Brain microvascular endothelial cell (primary cell): Measurements from ENCODE around the gene FCN3.

Source experiments
- DNase-seq: peaks from one replicate; pipeline ENCODE4 v3.0.0-alpha.2; 2020
- H3K27ac ChIP-seq: fragments of 250-450 bp; sonication (Bioruptor Pico); 2 replicates; pipeline ENCODE4 v1.5.1; 2020; ENCODE audit warnings: mild to moderate bottlenecking, moderate library complexity
- H3K27me3 ChIP-seq: fragments of 250-450 bp; sonication (Bioruptor Pico); replicated peaks from 2 replicates; pipeline ENCODE4 v1.5.1; 2020; ENCODE audit warnings: mild to moderate bottlenecking
- H3K36me3 ChIP-seq: fragments of 250-450 bp; sonication (Bioruptor Pico); replicated peaks from 2 replicates; pipeline ENCODE4 v1.5.1; 2020; ENCODE audit warnings: mild to moderate bottlenecking
- H3K4me3 ChIP-seq: 2 replicates; pipeline ENCODE4 v1.5.1; 2011; ENCODE audit warnings: low read depth, mild to moderate bottlenecking, control low read depth, low read length, moderate library complexity
- in situ Hi-C: cut with HindIII; loops from 2 replicates; pipeline ENCODE4 v1.10.0; 2017; ENCODE audit warnings: low sequenced_read_pairs, low pct_ligation_motif_present
- TF ChIP-seq, protein P1 (sequence below): IDR thresholded peaks from 2 replicates; pipeline ENCODE4 v1.5.1; 2011; ENCODE audit warnings: low read depth, mild to moderate bottlenecking, moderate library complexity, low read length, control low read depth, inconsistent platforms; ENCODE audit errors: missing control alignments

FCN3 gene

DNA sequence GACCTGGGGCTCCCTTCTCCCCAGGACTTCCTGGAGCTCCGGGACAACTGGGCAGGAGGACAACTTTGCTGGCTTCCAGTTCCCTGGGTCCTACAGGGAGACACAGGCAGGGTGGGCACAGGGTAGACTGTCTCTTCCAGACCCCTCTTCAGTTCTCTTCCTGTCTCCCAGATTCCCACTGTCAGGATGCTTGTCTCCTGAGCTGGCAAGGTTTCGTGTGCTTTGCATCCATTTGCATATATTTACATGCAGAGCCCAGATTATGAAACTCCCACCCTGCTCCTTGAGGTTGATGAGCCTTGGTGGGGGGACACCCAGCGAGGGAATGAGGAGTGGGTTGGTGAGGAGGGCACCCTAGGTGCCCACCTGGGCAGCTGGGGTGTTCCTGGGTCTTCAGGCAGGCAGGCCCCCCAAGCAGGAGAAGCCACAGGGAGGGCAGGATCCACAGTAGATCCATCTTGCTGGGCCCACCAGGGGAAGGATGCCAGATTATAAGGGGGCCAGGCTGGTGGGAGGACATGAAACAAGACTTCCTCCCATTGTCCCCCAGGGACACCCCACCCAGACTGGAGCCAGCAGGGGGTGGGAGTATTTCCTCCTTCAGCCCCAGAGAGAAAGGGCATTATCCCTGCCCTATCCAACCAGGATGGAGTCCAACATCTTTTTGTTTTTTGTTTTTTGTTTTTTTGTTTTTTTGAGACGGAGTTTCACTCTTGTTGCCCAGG, at the start of gene FCN3:
Gene FCN3 (minus strand): TSS at position 463 of the 725 bp plus-strand sequence. CDS start 6 bp downstream, at position 457.
- no peaks in the 10 kb centered on the region for H3K27me3 ChIP-seq
- TF ChIP-seq, protein P1, sequence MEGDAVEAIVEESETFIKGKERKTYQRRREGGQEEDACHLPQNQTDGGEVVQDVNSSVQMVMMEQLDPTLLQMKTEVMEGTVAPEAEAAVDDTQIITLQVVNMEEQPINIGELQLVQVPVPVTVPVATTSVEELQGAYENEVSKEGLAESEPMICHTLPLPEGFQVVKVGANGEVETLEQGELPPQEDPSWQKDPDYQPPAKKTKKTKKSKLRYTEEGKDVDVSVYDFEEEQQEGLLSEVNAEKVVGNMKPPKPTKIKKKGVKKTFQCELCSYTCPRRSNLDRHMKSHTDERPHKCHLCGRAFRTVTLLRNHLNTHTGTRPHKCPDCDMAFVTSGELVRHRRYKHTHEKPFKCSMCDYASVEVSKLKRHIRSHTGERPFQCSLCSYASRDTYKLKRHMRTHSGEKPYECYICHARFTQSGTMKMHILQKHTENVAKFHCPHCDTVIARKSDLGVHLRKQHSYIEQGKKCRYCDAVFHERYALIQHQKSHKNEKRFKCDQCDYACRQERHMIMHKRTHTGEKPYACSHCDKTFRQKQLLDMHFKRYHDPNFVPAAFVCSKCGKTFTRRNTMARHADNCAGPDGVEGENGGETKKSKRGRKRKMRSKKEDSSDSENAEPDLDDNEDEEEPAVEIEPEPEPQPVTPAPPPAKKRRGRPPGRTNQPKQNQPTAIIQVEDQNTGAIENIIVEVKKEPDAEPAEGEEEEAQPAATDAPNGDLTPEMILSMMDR: no peak
- no peak for DNase-seq
- no peak within 1 kb of the TSS for H3K4me3 ChIP-seq
- no peak within 1 kb of the TSS for H3K27ac ChIP-seq
- in situ Hi-C loops: no loop called here
- H3K36me3 ChIP-seq: no peaks in the 10 kb centered on the region

DNA sequence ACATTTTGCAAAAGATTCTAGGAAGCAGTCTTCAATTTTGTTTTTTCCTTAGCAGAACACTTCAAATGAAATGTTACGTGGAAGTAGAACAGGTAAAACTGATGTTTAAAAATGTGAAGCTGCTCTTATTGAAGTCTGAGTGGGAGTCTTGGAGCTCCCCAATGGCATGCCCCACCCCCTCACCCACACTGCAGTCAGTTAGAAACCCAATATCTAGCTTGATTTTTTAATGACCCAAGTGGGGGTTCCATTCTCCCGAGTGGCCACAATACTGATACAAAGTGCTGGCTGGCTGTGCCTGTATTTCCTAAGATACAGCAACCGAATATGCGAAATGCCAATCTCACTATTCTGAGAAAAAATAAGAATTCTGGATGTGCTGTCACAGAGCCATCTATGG, 49.1 kb upstream of the FCN3 start:
- Histone ChIP-seq H3K4me3 (no peak overlapping the region), H3K36me3 (peaks cover 15% of the 10 kb centered on the region), H3K27me3 (no peaks in the 10 kb centered on the region), H3K27ac (no peak overlapping the region)
- TF ChIP-seq, protein P1: no peak
- no peak for DNase-seq
- in situ Hi-C loops: loop anchor here (25.0 kb wide), 1 partner anchor 139 kb away; no protein-coding TSS in a partner anchor

DNA sequence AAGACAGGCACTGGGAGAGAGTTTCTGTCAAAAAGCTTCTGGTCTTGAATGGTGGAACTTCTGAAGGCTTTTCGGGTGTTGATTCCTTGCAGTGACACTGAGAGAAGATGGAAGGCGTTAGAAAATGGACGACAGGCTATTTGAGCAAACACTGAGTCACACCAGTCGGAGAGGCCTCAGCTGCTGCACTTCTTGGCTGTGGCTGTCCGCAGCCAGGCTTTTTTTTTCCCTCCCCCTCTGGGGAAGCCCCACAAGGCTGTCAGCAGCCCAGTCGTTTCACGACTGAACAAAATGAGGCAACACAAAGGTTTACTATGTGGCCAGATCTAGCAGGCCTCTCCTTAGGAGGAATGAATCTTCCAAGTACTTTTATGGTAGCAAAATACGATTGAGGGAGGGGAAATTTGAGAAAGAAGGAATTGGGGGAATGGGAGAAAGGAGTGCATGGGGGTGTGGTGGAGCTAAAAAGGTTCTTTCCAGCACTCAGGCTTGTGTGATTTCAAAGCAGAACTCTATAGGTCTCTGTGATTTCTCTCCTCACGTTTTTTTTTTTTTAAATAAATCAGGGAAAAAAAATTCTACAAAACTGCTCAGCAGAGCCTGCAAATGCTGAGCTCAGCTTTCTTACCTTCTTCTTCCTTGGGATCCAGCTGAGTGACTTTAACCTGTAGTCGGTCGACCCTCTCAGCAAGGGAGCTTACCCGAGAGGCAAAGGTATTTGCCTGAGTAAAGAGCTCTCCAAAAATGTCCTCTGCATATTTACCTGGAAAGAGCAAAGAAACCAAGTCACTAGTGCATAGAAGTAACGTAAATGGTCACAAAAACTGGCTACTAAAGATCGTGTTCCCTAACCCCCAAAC, 43.9 kb upstream of the FCN3 start:
- TF ChIP-seq, protein P1: no peak
- peaks cover 42% of the 10 kb centered on the region for H3K36me3 ChIP-seq
- no peak overlapping the region for H3K4me3 ChIP-seq
- in situ Hi-C loops: loop anchor here (25.0 kb wide), 1 partner anchor 144 kb away; no protein-coding TSS in a partner anchor
- H3K27ac ChIP-seq: peak overlapping the region; percentile 81
- H3K27me3 ChIP-seq: no peaks in the 10 kb centered on the region
- peak; percentile 94 for DNase-seq

DNA sequence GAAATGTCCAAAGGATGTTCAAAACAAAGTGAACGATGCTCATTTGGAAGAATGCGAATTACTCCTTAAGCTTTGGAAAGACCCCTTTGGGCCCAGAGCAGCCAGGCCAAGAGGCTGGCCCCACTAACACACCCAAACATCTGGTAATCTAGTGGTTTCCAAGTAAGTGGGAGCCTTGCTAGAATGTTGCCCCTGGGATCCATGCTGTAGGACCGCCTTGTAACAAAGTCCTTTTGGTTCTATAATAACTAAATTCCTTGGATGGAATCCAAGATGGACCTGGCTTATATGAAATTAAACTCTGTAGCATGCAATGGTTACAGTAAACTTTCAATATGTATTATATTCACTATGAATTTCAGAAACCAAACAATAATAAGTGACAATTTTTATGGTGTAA, 43.1 kb upstream of the FCN3 start:
- Histone ChIP-seq H3K36me3 (peaks cover 51% of the 10 kb centered on the region), H3K27ac (peak overlapping the region; percentile 81), H3K27me3 (no peaks in the 10 kb centered on the region), H3K4me3 (no peak overlapping the region)
- TF ChIP-seq, protein P1: no peak
- DNase-seq: no peak
- in situ Hi-C loops: loop anchor here (25.0 kb wide), 1 partner anchor 145 kb away; no protein-coding TSS in a partner anchor

DNA sequence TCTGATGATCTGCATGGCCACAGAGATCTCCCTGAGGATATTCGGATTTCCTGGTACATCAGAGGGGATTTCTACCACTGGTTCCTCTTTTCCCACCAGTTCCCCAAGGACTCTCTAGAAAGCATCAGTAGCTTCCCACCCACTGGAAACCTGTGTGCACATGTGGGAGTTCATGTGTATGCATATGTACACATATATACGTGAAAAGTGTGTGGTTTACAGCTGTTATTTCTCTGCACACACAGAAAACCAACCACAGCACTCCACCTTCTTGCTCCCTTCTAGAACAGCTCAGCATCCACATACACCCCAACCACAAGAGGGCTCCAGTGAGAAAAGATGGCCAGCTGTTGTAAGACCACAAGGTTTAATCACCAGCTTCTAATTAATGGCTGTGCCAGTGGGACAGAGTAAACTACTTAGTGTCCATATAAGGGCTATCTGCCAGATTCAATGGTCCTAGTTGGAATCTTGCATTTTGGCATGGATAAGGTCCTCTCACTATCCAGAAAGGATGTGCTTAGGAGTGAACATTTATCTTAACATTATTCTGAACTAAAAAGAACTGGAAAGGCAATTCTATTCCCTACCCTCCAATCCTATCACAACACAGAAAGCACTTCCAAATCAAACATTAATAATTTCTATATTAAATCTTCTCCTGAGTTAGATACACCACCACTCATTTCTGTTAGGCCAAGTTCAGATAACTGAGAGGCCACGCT, 41.9 kb upstream of the FCN3 start:
- H3K27me3 ChIP-seq: no peaks in the 10 kb centered on the region
- no peak overlapping the region for H3K4me3 ChIP-seq
- peaks cover 61% of the 10 kb centered on the region for H3K36me3 ChIP-seq
- in situ Hi-C loops: loop anchor here (25.0 kb wide), 1 partner anchor 146 kb away; no protein-coding TSS in a partner anchor
- TF ChIP-seq, protein P1: peak; percentile 87
- DNase-seq: peak; percentile 62
- no peak overlapping the region for H3K27ac ChIP-seq
